Right atrium auricular region (tissue), 2 donors: ENCODE data around the gene MSANTD3. TPM values are rescaled to one million over a fixed set of nuclear protein-coding genes. Genes with fewer than 3 reads are reported as not detected.
A peak's percentile ranks its signal among the peaks of the same experiment; 100 is the strongest.
"Not testable (repeated sequence)": the region's sequence is repeated elsewhere in the genome, so short reads cannot be mapped to it uniquely, and the experiment has no call there.

ENCODE experiments used
- DNase-seq: peaks from one replicate; pipeline ENCODE4 v3.0.0-alpha.2; 2019; ENCODE audit warnings: low spot score
- H3K27ac ChIP-seq, 2 donors: fragments of 200-600 bp; sonication (generic); 1 replicate in 1 of 2; 2 replicates in 1 of 2; pipeline ENCODE4 v1.5.1; 2016 to 2019
- H3K27me3 ChIP-seq, 2 donors: fragments of 200-600 bp; sonication (generic); one replicate each; pipeline versions ENCODE4 v1.5.1 to v1.6.0; 2017 to 2019
- H3K36me3 ChIP-seq: fragments of 200-600 bp; sonication (generic); one replicate; pipeline ENCODE4 v1.5.1; 2016
- H3K4me1 ChIP-seq, 2 donors: fragments of 200-600 bp; sonication (generic); one replicate each; pipeline versions ENCODE4 v1.5.1 to v1.6.0; 2017 to 2019
- H3K4me3 ChIP-seq, 2 donors: fragments of 200-600 bp; sonication (generic); 1 replicate in 1 of 2; 2 replicates in 1 of 2; pipeline ENCODE4 v1.5.1; 2017 to 2019; ENCODE audit warnings: mild to moderate bottlenecking in 1 of 2, moderate library complexity in 1 of 2
- H3K9me3 ChIP-seq, 2 donors: fragments of 200-600 bp; sonication (generic); one replicate each; pipeline ENCODE4 v1.5.1; 2019
- total RNA-seq, 2 donors: library from RNA; depleted of rRNA; stranded (reverse); fragments of >200 nt; gene quantifications; one replicate each; pipeline ENCODE4 v1.1.0, GENCODE V29; 2016
- TF ChIP-seq, protein P1 (sequence below), 2 donors: fragments of 200-600 bp; sonication (generic); IDR thresholded peaks; one replicate each; pipeline ENCODE4 v1.5.1; 2019; ENCODE audit warnings: antibody characterized with exemption in 2 of 2

Gene MSANTD3
- total RNA-seq, 2 donors from 2014 or later, result 20.9 to 29.3 TPM

DNA sequence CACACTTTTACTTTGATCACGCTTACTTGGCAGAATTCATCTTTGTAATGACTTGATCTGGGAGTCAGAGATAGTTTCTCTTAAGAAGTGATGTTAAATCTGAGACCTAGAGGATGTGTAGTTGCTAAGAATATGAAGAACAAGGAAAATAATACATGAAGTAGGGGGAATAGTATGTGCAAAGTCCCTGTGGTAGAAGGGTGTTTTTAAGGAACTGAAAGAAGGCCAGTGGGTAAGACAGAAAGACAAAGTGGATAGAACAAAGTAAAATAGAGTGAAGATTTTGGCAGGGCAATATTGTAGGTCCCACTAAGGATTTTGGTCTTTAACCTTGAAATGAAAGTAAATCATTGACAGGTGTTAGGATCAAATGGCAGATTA is 17.8 kb upstream of the MSANTD3 start:
- no peaks in the 10 kb centered on the region for H3K9me3 ChIP-seq
- H3K36me3 ChIP-seq, result no peaks in the 10 kb centered on the region
- TF ChIP-seq, protein P1, sequence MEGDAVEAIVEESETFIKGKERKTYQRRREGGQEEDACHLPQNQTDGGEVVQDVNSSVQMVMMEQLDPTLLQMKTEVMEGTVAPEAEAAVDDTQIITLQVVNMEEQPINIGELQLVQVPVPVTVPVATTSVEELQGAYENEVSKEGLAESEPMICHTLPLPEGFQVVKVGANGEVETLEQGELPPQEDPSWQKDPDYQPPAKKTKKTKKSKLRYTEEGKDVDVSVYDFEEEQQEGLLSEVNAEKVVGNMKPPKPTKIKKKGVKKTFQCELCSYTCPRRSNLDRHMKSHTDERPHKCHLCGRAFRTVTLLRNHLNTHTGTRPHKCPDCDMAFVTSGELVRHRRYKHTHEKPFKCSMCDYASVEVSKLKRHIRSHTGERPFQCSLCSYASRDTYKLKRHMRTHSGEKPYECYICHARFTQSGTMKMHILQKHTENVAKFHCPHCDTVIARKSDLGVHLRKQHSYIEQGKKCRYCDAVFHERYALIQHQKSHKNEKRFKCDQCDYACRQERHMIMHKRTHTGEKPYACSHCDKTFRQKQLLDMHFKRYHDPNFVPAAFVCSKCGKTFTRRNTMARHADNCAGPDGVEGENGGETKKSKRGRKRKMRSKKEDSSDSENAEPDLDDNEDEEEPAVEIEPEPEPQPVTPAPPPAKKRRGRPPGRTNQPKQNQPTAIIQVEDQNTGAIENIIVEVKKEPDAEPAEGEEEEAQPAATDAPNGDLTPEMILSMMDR (IDR thresholded peaks at IDR 0.05), result no peak
- H3K4me1 ChIP-seq, result peaks cover 0 to 6% of the 10 kb centered on the region in 2 donors
- DNase-seq, result no peak
- H3K27me3 ChIP-seq, result no peaks in the 10 kb centered on the region
- H3K27ac ChIP-seq, result no peak overlapping the region
- H3K4me3 ChIP-seq, result no peak overlapping the region

DNA sequence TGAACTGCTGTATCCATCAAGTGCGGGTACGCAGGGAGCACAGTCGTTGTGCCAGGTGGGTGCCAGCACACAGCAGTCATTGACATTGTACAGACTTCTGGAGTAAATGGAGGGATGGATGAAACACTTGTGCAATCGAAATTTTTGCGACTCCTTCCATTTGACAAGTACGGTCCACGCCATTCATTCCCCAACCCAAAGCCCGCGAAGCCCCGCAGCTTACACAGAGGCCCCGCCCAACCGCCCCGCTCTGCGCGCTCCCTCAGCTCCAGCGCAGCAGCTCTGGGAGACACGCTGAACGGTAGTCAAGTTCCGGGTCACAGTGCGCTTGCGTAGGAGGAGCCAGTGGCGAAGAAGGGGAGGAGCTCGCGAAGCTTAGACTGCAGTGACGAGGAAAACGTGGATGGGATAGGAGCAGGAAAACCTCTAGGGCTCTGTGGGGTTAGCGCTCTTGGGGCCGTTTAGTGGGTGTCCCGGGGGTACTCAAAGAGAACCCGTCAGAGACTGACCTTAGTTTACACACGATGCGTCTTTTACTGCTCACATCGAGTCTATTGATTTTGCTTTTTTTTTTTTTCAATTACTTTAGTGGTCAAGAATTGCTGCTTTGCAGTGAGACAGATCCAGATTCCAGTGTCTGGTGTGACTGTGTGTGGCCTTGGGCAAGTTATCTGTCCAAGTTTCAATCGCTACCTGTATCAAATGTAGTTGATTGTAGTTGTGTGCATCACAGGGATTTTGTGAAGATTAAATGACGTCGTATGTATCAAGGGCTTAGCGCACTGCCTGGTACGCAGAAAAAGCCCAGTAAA is 15.3 kb upstream of the MSANTD3 start:
- TF ChIP-seq, protein P1 (IDR thresholded peaks at IDR 0.05), result no peak
- H3K27me3 ChIP-seq, result no peaks in the 10 kb centered on the region
- peak overlapping the region in 1 of 2 donors; percentile 36 for H3K27ac ChIP-seq
- no peaks in the 10 kb centered on the region for H3K9me3 ChIP-seq
- peak; percentile 89 for DNase-seq
- peaks cover 0 to 6% of the 10 kb centered on the region in 2 donors for H3K4me1 ChIP-seq
- H3K4me3 ChIP-seq, result peak overlapping the region; percentile 30 to 54
- H3K36me3 ChIP-seq, result no peaks in the 10 kb centered on the region

DNA sequence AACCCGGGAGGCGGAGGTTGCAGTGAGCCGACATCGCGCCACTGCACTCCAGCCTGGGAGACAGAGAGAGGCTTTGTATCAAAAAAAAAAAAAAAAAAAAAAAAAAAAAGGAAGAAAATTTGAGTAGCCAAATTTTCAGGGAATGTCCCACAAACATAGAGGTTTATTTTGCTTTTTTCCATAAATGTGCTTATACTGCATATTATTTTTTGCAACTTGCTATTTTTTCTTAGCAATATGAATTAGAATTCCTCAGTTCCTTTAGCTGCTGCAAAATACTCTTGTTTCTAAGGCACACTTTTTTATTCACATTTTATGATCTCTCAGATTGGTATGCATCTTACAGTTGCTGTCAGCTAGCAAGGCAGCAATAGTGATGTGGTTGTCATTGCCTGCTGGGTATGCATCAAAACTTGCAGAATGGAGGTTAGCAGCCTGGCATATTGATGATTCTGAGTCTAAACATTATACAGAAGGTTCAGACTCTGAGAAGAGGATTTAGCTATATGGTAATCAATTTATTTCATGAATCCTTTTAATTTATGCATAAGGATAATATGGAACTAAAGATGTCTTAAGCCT is 13.0 kb upstream of the MSANTD3 start:
- Histone ChIP-seq H3K27ac (no peak overlapping the region), H3K27me3 (no peaks in the 10 kb centered on the region), H3K9me3 (no peaks in the 10 kb centered on the region), H3K4me1 (peaks cover 0 to 6% of the 10 kb centered on the region in 2 donors), H3K4me3 (no peak overlapping the region), H3K36me3 (no peaks in the 10 kb centered on the region)
- TF ChIP-seq, protein P1 (IDR thresholded peaks at IDR 0.05), result no peak
- DNase-seq, result no peak

DNA sequence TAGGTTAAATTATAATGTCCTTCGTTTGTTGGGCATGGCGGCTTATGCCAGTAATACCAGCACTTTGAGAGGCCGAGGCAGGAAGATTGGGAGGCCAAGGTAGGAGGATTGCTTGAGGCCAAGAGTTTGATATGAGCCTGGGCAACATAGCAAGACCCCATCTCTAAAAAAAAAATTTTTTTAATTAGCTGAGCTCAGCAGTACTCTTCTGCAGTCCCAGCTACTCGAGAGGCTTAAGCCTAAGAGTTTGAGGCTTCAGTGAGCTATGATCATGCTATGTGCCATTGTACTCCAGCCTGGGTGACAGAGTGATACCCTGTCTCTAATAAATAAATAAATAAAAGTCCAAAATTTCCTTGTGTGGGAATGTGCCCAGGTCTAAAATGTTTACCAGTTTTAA is 9.1 kb upstream of the MSANTD3 start:
- Histone ChIP-seq H3K36me3 (no peaks in the 10 kb centered on the region), H3K27ac (no peak overlapping the region), H3K4me1 (no peaks in the 10 kb centered on the region), H3K27me3 (no peaks in the 10 kb centered on the region), H3K4me3 (no peak overlapping the region), H3K9me3 (no peaks in the 10 kb centered on the region)
- TF ChIP-seq, protein P1 (IDR thresholded peaks at IDR 0.05), result no peak
- DNase-seq, result no peak

DNA sequence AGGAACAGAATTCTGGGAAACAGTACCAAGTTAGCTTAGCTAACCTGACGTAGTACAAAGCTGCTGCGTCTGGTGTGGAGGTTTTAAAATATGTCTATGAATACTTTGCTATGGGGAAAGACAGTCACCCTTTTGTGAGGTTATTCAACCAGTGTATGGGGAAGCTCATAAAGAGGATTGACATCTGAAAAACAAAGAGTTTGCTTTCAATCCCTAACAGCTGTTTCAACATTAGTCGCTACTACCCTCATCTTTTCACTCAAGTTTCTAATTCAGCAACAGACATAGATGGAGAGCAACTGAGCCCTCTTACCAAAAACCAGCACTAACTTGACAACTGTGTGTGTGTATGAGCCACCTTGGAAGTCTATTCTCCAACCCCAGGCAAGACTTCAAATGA is 7.8 kb upstream of the MSANTD3 start:
- Histone ChIP-seq H3K4me1 (no peaks in the 10 kb centered on the region), H3K4me3 (no peak overlapping the region), H3K9me3 (no peaks in the 10 kb centered on the region), H3K27ac (no peak overlapping the region), H3K36me3 (no peaks in the 10 kb centered on the region), H3K27me3 (no peaks in the 10 kb centered on the region)
- TF ChIP-seq, protein P1 (IDR thresholded peaks at IDR 0.05), result no peak
- DNase-seq, result no peak

DNA sequence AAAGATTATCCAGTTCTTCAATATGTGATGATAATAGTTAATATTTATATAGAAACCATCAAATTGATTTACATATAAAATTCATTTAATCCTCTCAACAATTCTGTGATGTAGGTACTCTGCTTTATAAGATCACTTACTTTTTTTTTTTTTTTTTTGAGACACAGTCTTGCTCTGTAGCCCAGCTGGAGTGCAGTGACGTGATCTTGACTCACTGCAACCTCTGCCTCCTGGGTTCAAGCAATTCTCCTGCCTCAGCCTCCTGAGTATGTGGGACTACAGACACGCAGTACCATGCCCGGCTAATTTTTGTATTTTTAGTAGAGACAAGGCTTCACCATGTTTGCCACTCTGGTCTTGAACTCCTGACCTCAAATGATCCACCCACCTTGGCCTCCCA is 5.8 kb upstream of the MSANTD3 start:
- H3K27me3 ChIP-seq, H3K4me1 ChIP-seq, DNase-seq: not testable (repeated sequence)

More for the DNA sequence above, 5.8 kb upstream of the MSANTD3 start:
- not testable (repeated sequence) for H3K4me3 ChIP-seq, H3K9me3 ChIP-seq, H3K27ac ChIP-seq, H3K36me3 ChIP-seq
